ENCODE results near the gene POLR2I. TPM values are rescaled to one million over a fixed set of nuclear protein-coding genes. Genes with fewer than 3 reads are reported as not detected.

The POLR2I gene
- total and polyA plus RNA-seq, 2 of the 13 experiments (the other 11 are each of a cell fraction or from before 2014, with no cell fraction given) = 40.5 to 104 TPM

DNA sequence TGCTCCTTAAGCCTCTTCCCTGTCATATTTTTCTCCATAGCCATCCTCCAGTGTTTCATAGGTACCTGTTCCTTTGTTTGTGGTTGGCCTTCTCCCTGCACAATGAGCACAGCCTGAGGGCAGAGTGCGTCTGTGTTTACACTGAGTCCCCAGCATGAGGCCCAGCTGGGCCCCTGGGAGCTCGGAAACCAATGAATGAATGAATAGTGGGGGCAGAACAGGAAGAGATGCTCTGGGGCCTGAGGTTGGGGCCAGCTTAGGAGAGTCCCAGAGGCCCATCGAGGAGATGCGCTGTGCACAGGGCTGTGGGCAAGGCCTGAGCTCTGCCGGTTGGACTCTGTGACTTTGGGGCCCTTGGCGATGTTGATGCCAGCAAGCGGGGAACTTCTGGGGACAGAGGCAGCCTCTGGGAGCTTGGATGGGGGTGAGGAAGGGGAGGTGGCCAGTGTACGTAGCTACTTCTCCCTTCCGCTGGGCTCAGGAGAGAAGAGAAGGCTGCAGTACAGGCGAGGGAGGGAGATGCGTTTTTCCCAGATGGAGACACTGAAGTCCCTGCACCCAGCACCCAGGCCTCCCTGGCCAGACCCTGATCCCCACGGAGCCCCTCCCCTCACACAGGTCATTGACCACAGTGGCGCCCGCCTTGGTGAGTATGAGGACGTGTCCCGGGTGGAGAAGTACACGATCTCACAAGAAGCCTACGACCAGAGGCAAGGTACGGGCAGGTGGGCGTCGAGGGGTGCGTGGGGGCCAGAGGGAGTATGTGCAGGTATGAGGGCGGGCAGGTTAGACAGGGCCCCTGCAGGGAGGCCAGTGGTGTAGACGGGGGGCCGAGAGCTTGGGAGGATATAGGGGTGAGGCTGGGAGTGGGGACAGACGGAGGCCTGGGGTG is 5.7 kb upstream of the POLR2I start (continued):
- no peak for TF ChIP-seq SRY (CRISPR knock-in tag; IDR thresholded peaks at IDR 0.05)
- TF ChIP-seq ZNF7 (CRISPR knock-in tag; IDR thresholded peaks at IDR 0.05) = no peak
- 0 out of 2 replicates have a peak, but pooled peaks have one; percentile 13 for TF ChIP-seq ZBTB2 (CRISPR knock-in tag; IDR thresholded peaks at IDR 0.05; ENCODE audit: low read depth)
- peak; percentile 34; the same call in 1 of the 2 replicates for TF ChIP-seq FOXA1 (IDR thresholded peaks at IDR 0.05)
- peak; percentile 98 for TF ChIP-seq FOXA1 (CRISPR knock-in tag; IDR thresholded peaks at IDR 0.05)
- TF ChIP-seq HOXA3 (CRISPR knock-in tag; IDR thresholded peaks at IDR 0.05) = peak; percentile 78; the same call in 1 of the 2 replicates
- TF ChIP-seq, protein P1, sequence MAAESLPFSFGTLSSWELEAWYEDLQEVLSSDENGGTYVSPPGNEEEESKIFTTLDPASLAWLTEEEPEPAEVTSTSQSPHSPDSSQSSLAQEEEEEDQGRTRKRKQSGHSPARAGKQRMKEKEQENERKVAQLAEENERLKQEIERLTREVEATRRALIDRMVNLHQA (CRISPR knock-in tag; IDR thresholded peaks at IDR 0.05) = no peak
- TF ChIP-seq, protein P2, sequence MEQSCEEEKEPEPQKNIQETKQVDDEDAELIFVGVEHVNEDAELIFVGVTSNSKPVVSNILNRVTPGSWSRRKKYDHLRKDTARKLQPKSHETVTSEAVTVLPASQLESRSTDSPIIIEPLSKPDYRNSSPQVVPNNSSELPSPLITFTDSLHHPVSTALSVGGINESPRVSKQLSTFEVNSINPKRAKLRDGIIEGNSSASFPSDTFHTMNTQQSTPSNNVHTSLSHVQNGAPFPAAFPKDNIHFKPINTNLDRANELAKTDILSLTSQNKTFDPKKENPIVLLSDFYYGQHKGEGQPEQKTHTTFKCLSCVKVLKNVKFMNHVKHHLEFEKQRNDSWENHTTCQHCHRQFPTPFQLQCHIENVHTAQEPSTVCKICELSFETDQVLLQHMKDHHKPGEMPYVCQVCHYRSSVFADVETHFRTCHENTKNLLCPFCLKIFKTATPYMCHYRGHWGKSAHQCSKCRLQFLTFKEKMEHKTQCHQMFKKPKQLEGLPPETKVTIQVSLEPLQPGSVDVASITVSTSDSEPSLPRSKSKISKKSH (CRISPR knock-in tag; IDR thresholded peaks at IDR 0.05; ENCODE audit: borderline replicate concordance) = no peak
- no peak for TF ChIP-seq ZNF607 (CRISPR knock-in tag; IDR thresholded peaks at IDR 0.05; ENCODE audit: borderline replicate concordance)
- TF ChIP-seq, protein P3, sequence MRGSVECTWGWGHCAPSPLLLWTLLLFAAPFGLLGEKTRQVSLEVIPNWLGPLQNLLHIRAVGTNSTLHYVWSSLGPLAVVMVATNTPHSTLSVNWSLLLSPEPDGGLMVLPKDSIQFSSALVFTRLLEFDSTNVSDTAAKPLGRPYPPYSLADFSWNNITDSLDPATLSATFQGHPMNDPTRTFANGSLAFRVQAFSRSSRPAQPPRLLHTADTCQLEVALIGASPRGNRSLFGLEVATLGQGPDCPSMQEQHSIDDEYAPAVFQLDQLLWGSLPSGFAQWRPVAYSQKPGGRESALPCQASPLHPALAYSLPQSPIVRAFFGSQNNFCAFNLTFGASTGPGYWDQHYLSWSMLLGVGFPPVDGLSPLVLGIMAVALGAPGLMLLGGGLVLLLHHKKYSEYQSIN (CRISPR knock-in tag; IDR thresholded peaks at IDR 0.05; ENCODE audit: borderline replicate concordance) = no peak
- TF ChIP-seq ZNF501 (CRISPR knock-in tag; IDR thresholded peaks at IDR 0.05) = peak; percentile 61; the same call in 1 of the 2 replicates
- TF ChIP-seq MAFF (IDR thresholded peaks at IDR 0.05; ENCODE audit: low read depth, low read length) = no peak
- no peak for TF ChIP-seq AGO1 (IDR thresholded peaks at IDR 0.05; ENCODE audit: low read depth, low read length, poor library complexity, severe bottlenecking)
- TF ChIP-seq CBX2 (IDR thresholded peaks at IDR 0.05; ENCODE audit: low read depth, low read length) = no peak
- TF ChIP-seq CBX2 (CRISPR knock-in tag; IDR thresholded peaks at IDR 0.05; ENCODE audit: low read depth) = no peak
- no peak for TF ChIP-seq MTF1 (CRISPR knock-in tag; IDR thresholded peaks at IDR 0.05)
- no peak for TF ChIP-seq PHB2 (IDR thresholded peaks at IDR 0.05; ENCODE audit: partially characterized antibody)
- no peak for TF ChIP-seq EZH2 (conservative IDR thresholded peaks at IDR 0.05; ENCODE audit: low read depth, low read length)
- peak; percentile 94 for TF ChIP-seq FOXK1 (CRISPR knock-in tag; IDR thresholded peaks at IDR 0.05; ENCODE audit: borderline replicate concordance, low read depth)
- TF ChIP-seq ZNF232 (CRISPR knock-in tag; IDR thresholded peaks at IDR 0.05; ENCODE audit: borderline replicate concordance) = no peak
- TF ChIP-seq FOSL2 (CRISPR knock-in tag; IDR thresholded peaks at IDR 0.05) = peak; percentile 68
- TF ChIP-seq SP2 (CRISPR knock-in tag; IDR thresholded peaks at IDR 0.05) = no peak
- TF ChIP-seq, protein P4, sequence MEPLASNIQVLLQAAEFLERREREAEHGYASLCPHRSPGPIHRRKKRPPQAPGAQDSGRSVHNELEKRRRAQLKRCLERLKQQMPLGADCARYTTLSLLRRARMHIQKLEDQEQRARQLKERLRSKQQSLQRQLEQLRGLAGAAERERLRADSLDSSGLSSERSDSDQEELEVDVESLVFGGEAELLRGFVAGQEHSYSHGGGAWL (CRISPR knock-in tag; IDR thresholded peaks at IDR 0.05) = peak; percentile 12; the same call in 1 of the 2 replicates
- TF ChIP-seq NAIF1 (CRISPR knock-in tag; IDR thresholded peaks at IDR 0.05; ENCODE audit: borderline replicate concordance) = no peak
- TF ChIP-seq ZFP36L2 (CRISPR knock-in tag; IDR thresholded peaks at IDR 0.05) = no peak
- peak; percentile 91 for TF ChIP-seq ZSCAN22 (CRISPR knock-in tag; IDR thresholded peaks at IDR 0.05)
- TF ChIP-seq GATAD2A (CRISPR knock-in tag; IDR thresholded peaks at IDR 0.05) = peak; percentile 88
